Ectodermal cell (in vitro differentiated cells): ENCODE data around the gene DCDC2.

Experiments
- H3K27ac ChIP-seq: 2 replicates; pipeline ENCODE4 v1.7.0; 2013; ENCODE audit warnings: mild to moderate bottlenecking, low read depth, low read length; ENCODE audit not compliant: insufficient read depth, poor library complexity, severe bottlenecking
- H3K27me3 ChIP-seq: 2 replicates; pipeline ENCODE4 v1.7.0; 2013; ENCODE audit warnings: mild to moderate bottlenecking, low read length; ENCODE audit not compliant: insufficient read depth, control insufficient read depth, poor library complexity, severe bottlenecking
- H3K36me3 ChIP-seq: one replicate; pipeline ENCODE4 v1.7.0; 2013; ENCODE audit warnings: low read length; ENCODE audit not compliant: control insufficient read depth, insufficient read depth
- H3K4me1 ChIP-seq: one replicate; pipeline ENCODE4 v1.7.0; 2013; ENCODE audit warnings: low read length; ENCODE audit not compliant: control insufficient read depth, insufficient read depth
- H3K4me3 ChIP-seq: 2 replicates; pipeline ENCODE4 v1.7.0; 2013; ENCODE audit warnings: low read depth, low read length, control low read depth; ENCODE audit not compliant: insufficient read depth
- H3K9me3 ChIP-seq: 2 replicates; pipeline ENCODE4 v1.7.0; 2013; ENCODE audit warnings: mild to moderate bottlenecking, low read length, moderate library complexity; ENCODE audit not compliant: control insufficient read depth
- WGBS, 2 experiments: methylation state at CpG; one replicate each; pipeline ENCODE4 v1.1.7; 2013; ENCODE audit warnings: missing lambda C conversion rate in 2 of 2; 5-methylcytosine and 5-hydroxymethylcytosine counted together

The DCDC2 gene

GRCh38 chr6:24194978-24195700 is 162.7 kb downstream of the DCDC2 start:
- H3K36me3 ChIP-seq = no peaks in the 10 kb centered on the region
- no peak overlapping the region for H3K4me3 ChIP-seq
- no peaks in the 10 kb centered on the region for H3K4me1 ChIP-seq
- 88 to 94% methylated on average over 2 of the region's 2 CpGs for WGBS, 2 experiments
- H3K27me3 ChIP-seq = no peaks in the 10 kb centered on the region
- no peak overlapping the region for H3K27ac ChIP-seq
- H3K9me3 ChIP-seq = no peaks in the 10 kb centered on the region

- Histone ChIP-seq H3K27ac (no peak overlapping the region), H3K9me3 (no peaks in the 10 kb centered on the region), H3K4me3 (no peak overlapping the region), H3K4me1 (no peaks in the 10 kb centered on the region), H3K36me3 (no peaks in the 10 kb centered on the region), H3K27me3 (no peaks in the 10 kb centered on the region)
These were observed 164.5 kb downstream of the DCDC2 start for GRCh38 chr6:24193364-24193763.

GRCh38 chr6:24191346-24191745 is 166.5 kb downstream of the DCDC2 start:
- 46 to 47% methylated on average over 2 of the region's 2 CpGs for WGBS, 2 experiments
- H3K4me1 ChIP-seq = no peaks in the 10 kb centered on the region
- no peak overlapping the region for H3K4me3 ChIP-seq
- no peak overlapping the region for H3K27ac ChIP-seq
- no peaks in the 10 kb centered on the region for H3K36me3 ChIP-seq
- no peaks in the 10 kb centered on the region for H3K27me3 ChIP-seq
- H3K9me3 ChIP-seq = no peaks in the 10 kb centered on the region

GRCh38 chr6:24188578-24189080 is 169.2 kb downstream of the DCDC2 start:
- Histone ChIP-seq H3K27me3 (no peaks in the 10 kb centered on the region), H3K4me1 (no peaks in the 10 kb centered on the region), H3K27ac (no peak overlapping the region), H3K9me3 (no peaks in the 10 kb centered on the region), H3K4me3 (no peak overlapping the region), H3K36me3 (no peaks in the 10 kb centered on the region)
- 92 to 100% methylated on average over 4 to 7 of the region's 8 CpGs for WGBS, 2 experiments

- Histone ChIP-seq H3K27me3 (no peaks in the 10 kb centered on the region), H3K4me1 (no peaks in the 10 kb centered on the region)
These were observed 169.8 kb downstream of the DCDC2 start for GRCh38 chr6:24187965-24188577.

GRCh38 chr6:24186349-24186748 is 171.5 kb downstream of the DCDC2 start:
- Histone ChIP-seq H3K27me3 (no peaks in the 10 kb centered on the region), H3K9me3 (no peaks in the 10 kb centered on the region), H3K4me1 (no peaks in the 10 kb centered on the region), H3K4me3 (no peak overlapping the region), H3K27ac (no peak overlapping the region), H3K36me3 (no peaks in the 10 kb centered on the region)
- 82 to 85% methylated on average over 7 of the region's 7 CpGs for WGBS, 2 experiments

More at GRCh38 chr6:24187965-24188577, 169.8 kb downstream of the DCDC2 start:
- H3K27ac ChIP-seq = no peak overlapping the region
- H3K9me3 ChIP-seq = no peaks in the 10 kb centered on the region
- H3K4me3 ChIP-seq = no peak overlapping the region
- no peaks in the 10 kb centered on the region for H3K36me3 ChIP-seq

- no peaks in the 10 kb centered on the region for H3K4me1 ChIP-seq
- no peaks in the 10 kb centered on the region for H3K9me3 ChIP-seq
- H3K36me3 ChIP-seq = no peaks in the 10 kb centered on the region
- 90 to 91% methylated on average over 10 of the region's 10 CpGs for WGBS, 2 experiments
- H3K4me3 ChIP-seq = no peak overlapping the region
- H3K27me3 ChIP-seq = no peaks in the 10 kb centered on the region
- H3K27ac ChIP-seq = no peak overlapping the region
These were observed 174.3 kb downstream of the DCDC2 start for GRCh38 chr6:24183584-24183983.

- no peak overlapping the region for H3K27ac ChIP-seq
- H3K27me3 ChIP-seq = no peaks in the 10 kb centered on the region
- 80% methylated on average over 1 of the region's 1 CpG; no CpG with 5 or more reads in 1 of the 2 experiments for WGBS, 2 experiments
- H3K9me3 ChIP-seq = no peaks in the 10 kb centered on the region
- no peak overlapping the region for H3K4me3 ChIP-seq
- H3K4me1 ChIP-seq = no peaks in the 10 kb centered on the region
- H3K36me3 ChIP-seq = no peaks in the 10 kb centered on the region
These were observed 200.0 kb downstream of the DCDC2 start for GRCh38 chr6:24157886-24158285.

GRCh38 chr6:24154121-24154520 is 203.7 kb downstream of the DCDC2 start:
- Histone ChIP-seq H3K4me3 (no peak overlapping the region), H3K4me1 (no peaks in the 10 kb centered on the region), H3K36me3 (no peaks in the 10 kb centered on the region), H3K27me3 (no peaks in the 10 kb centered on the region), H3K9me3 (no peaks in the 10 kb centered on the region), H3K27ac (no peak overlapping the region)

- H3K9me3 ChIP-seq = no peaks in the 10 kb centered on the region
- no peak overlapping the region for H3K4me3 ChIP-seq
- 100% methylated on average over 1 of the region's 1 CpG for WGBS, 2 experiments
- H3K27ac ChIP-seq = no peak overlapping the region
- no peaks in the 10 kb centered on the region for H3K36me3 ChIP-seq
- H3K27me3 ChIP-seq = no peaks in the 10 kb centered on the region
- H3K4me1 ChIP-seq = no peaks in the 10 kb centered on the region
These were observed 205.8 kb downstream of the DCDC2 start for GRCh38 chr6:24152014-24152413.
